B cell (primary cell): Measurements from ENCODE around the gene KDM7A. TPM values are rescaled to one million over a fixed set of nuclear protein-coding genes. Genes with fewer than 3 reads are reported as not detected.
"Not testable (repeated sequence)": the region's sequence is repeated elsewhere in the genome, so short reads cannot be mapped to it uniquely, and the experiment has no call there.

Experiments
- ATAC-seq: fragments of 200-7000 bp; cut with Tn5 transposase; one replicate; pipeline ENCODE4 v1.10.0; 2021; ENCODE audit warnings: low read depth, mild to moderate bottlenecking, moderate number of reproducible peaks, moderate library complexity
- CTCF ChIA-PET: fragments of 350-600 bp; sonication (Branson Sonifier 250); formaldehyde crosslinking; loops from one replicate; lab custom pipeline; 2021; ENCODE audit warnings: antibody characterized with exemption, inconsistent platforms; lab: Charles Lee
- POLR2A ChIA-PET: fragments of 350-600 bp; sonication (Branson Sonifier 250); formaldehyde crosslinking; loops from one replicate; lab custom pipeline; 2021; ENCODE audit warnings: antibody characterized with exemption; lab: Charles Lee
- DNase-seq: peaks from one replicate; pipeline ENCODE4 v3.0.0; 2013
- H2AFZ ChIP-seq: 2 replicates; pipeline ENCODE4 v1.6.1; 2012; ENCODE audit warnings: mild to moderate bottlenecking, low read depth, low read length; ENCODE audit not compliant: insufficient read depth, poor library complexity, severe bottlenecking
- H3K27ac ChIP-seq, 2 donors: 1 replicate in 1 of 2; 2 replicates in 1 of 2; pipeline ENCODE4 v1.5.1; 2012 to 2013; ENCODE audit warnings: low read length in 2 of 2, mild to moderate bottlenecking in 2 of 2, moderate library complexity in 1 of 2
- H3K27me3 ChIP-seq, 4 experiments: fragments of 200-600 bp in 1 of 4; sonication (generic) in 1 of 4; replicated peaks in 1 of 4; 1 replicate in 2 of 4; 2 replicates in 2 of 4; pipeline versions ENCODE4 v1.6.1 to v1.7.0; 2013 to 2016; ENCODE audit warnings: low read length in 3 of 4, mild to moderate bottlenecking in 2 of 4, mixed read lengths in 1 of 4, moderate library complexity in 1 of 4; ENCODE audit not compliant: insufficient read depth in 4 of 4, control insufficient read depth in 3 of 4; ENCODE audit errors: control extremely low read depth in 1 of 4
- H3K36me3 ChIP-seq, 2 experiments: replicated peaks in 1 of 2; 1 replicate in 1 of 2; 2 replicates in 1 of 2; pipeline versions ENCODE4 v1.6.1 to v1.7.1; 2013; ENCODE audit warnings: low read length in 1 of 2; ENCODE audit not compliant: insufficient read depth in 2 of 2, control insufficient read depth in 1 of 2; ENCODE audit errors: control extremely low read depth in 1 of 2, extremely low read depth in 1 of 2
- H3K4me1 ChIP-seq, 2 donors: fragments of 200-600 bp in 1 of 2; sonication (generic) in 1 of 2; 1 replicate in 1 of 2; 2 replicates in 1 of 2; pipeline versions ENCODE4 v1.5.1 to v1.6.1; 2013 to 2017; ENCODE audit warnings: low read length in 2 of 2; ENCODE audit not compliant: control insufficient read depth in 2 of 2, insufficient read depth in 2 of 2
- H3K4me2 ChIP-seq: replicated peaks from 2 replicates; pipeline ENCODE3; 2012; ENCODE audit warnings: mild to moderate bottlenecking, low read depth, low read length; ENCODE audit not compliant: poor library complexity, severe bottlenecking
- H3K4me3 ChIP-seq, 5 experiments: fragments of 200-600 bp in 1 of 5; sonication (generic) in 1 of 5; 1 replicate in 3 of 5; 2 replicates in 2 of 5; pipeline versions ENCODE4 v1.5.1 to v1.7.0; 2011 to 2016; ENCODE audit warnings: low read length in 4 of 5, mild to moderate bottlenecking in 4 of 5, low read depth in 2 of 5, control low read depth in 1 of 5, moderate library complexity in 1 of 5; ENCODE audit not compliant: insufficient read depth in 1 of 5; ENCODE audit errors: control extremely low read depth in 1 of 5, extremely low read depth in 1 of 5
- H3K79me2 ChIP-seq: fragments of 200-600 bp; sonication (generic); one replicate; pipeline ENCODE4 v1.6.0; 2016; ENCODE audit warnings: low read length; ENCODE audit not compliant: control insufficient read depth, insufficient read depth
- H3K9ac ChIP-seq: fragments of 200-600 bp; sonication (generic); 2 replicates; pipeline ENCODE4 v1.6.1; 2017; ENCODE audit warnings: mild to moderate bottlenecking, low read length, moderate library complexity
- H3K9me3 ChIP-seq, 3 donors: one replicate each; pipeline versions ENCODE4 v1.6.1 to v1.7.1; 2013; ENCODE audit warnings: low read length in 2 of 3; ENCODE audit not compliant: control insufficient read depth in 2 of 3, insufficient read depth in 1 of 3; ENCODE audit errors: control extremely low read depth in 1 of 3
- H4K20me1 ChIP-seq: 2 replicates; pipeline ENCODE4 v1.6.0; 2012; ENCODE audit warnings: mild to moderate bottlenecking, low read length; ENCODE audit not compliant: insufficient read depth, control insufficient read depth, poor library complexity, severe bottlenecking
- H3K27ac Mint-ChIP-seq: one replicate; pipeline ENCODE4 v1.8.0; 2021; ENCODE audit warnings: mixed read lengths
- H3K27me3 Mint-ChIP-seq: one replicate; pipeline ENCODE4 v1.8.0; 2021; ENCODE audit warnings: mixed read lengths
- H3K4me1 Mint-ChIP-seq: one replicate; pipeline ENCODE4 v1.8.0; 2021; ENCODE audit warnings: mixed read lengths
- H3K4me3 Mint-ChIP-seq: one replicate; pipeline ENCODE4 v1.8.0; 2021; ENCODE audit warnings: mixed read lengths
- H3K9me3 Mint-ChIP-seq: one replicate; pipeline ENCODE4 v1.8.0; 2022; ENCODE audit warnings: mixed read lengths; ENCODE audit not compliant: insufficient read depth
- CTCF ChIP-seq: fragments of 200-600 bp; IDR thresholded peaks from one replicate; pipeline ENCODE4 v1.8.0; 2022; ENCODE audit warnings: antibody characterized with exemption, mild to moderate bottlenecking
- EZH2 ChIP-seq: IDR thresholded peaks from 2 replicates; pipeline ENCODE4 v1.6.1; 2012; ENCODE audit warnings: borderline replicate concordance, low read depth, mild to moderate bottlenecking, moderate library complexity, low read length; ENCODE audit not compliant: insufficient read depth, poor library complexity, severe bottlenecking
- WGBS: methylation state at CpG from one replicate; pipeline ENCODE4 v1.1.5; 2013; ENCODE audit warnings: missing lambda C conversion rate; ENCODE audit not compliant: insufficient coverage; 5-methylcytosine and 5-hydroxymethylcytosine counted together
- intact Hi-C: fragments of 100-400 bp; cut with micrococcal nuclease; formaldehyde crosslinking; loops from one replicate; pipeline ENCODE4 v1.10.0; 2022
- polyA plus RNA-seq: library from polyadenylated mRNA; depleted of rRNA; stranded (reverse); fragments of >200 nt; gene quantifications from 2 replicates; pipeline ENCODE4 v1.2.3, GENCODE V29; 2012
- total RNA-seq, 2 donors: library from RNA; stranded (reverse); fragments of 120-200 nt in 1 of 2; gene quantifications; 1 replicate in 1 of 2; 2 replicates in 1 of 2; pipeline versions ENCODE4 v1.2.3 to v1.2.4, GENCODE V29; 2013 to 2022

KDM7A gene
- total and polyA plus RNA-seq, 2 donors (not counting 1 experiment from before 2014, with no cell fraction given), result 16.1 to 50.8 TPM

GRCh38 chr7:140203556-140203955 lies 26.8 kb upstream of the KDM7A start:
- Histone ChIP-seq H3K79me2 (no peaks in the 10 kb centered on the region), H4K20me1 (no peaks in the 10 kb centered on the region), H3K4me1 (peaks cover 24 to 28% of the 10 kb centered on the region in 2 donors), H2AFZ (no peak overlapping the region), H3K4me2 (no peak overlapping the region), H3K9me3 (no peaks in the 10 kb centered on the region), H3K27me3 (no peaks in the 10 kb centered on the region), H3K4me3 (no peak overlapping the region), H3K9ac (no peak overlapping the region), H3K27ac (no peak overlapping the region), H3K36me3 (no peaks in the 10 kb centered on the region)
- H3K4me1 Mint-ChIP-seq, result peaks cover 31% of the 10 kb centered on the region
- no peak overlapping the region for H3K4me3 Mint-ChIP-seq
- peaks cover 5% of the 10 kb centered on the region for H3K27me3 Mint-ChIP-seq
- intact Hi-C loops, result no loop called here
- no peak for DNase-seq
- TF ChIP-seq CTCF (no peak), EZH2 (no peak)
- ChIA-PET POLR2A (no interaction called here), CTCF (interaction anchor here (0.6 kb wide), 1 partner anchor 13 kb away, joined by 3 read pairs; no protein-coding TSS in a partner anchor)
- no peaks in the 10 kb centered on the region for H3K9me3 Mint-ChIP-seq
- ATAC-seq, result no peak
- no peak overlapping the region for H3K27ac Mint-ChIP-seq

GRCh38 chr7:140202942-140203341 lies 26.2 kb upstream of the KDM7A start:
- ATAC-seq, H3K4me3 Mint-ChIP-seq: not testable (repeated sequence)

More at GRCh38 chr7:140202942-140203341, 26.2 kb upstream of the KDM7A start:
- DNase-seq, H3K4me3 ChIP-seq, H3K9me3 Mint-ChIP-seq, H3K9me3 ChIP-seq, H2AFZ ChIP-seq, intact Hi-C loops, POLR2A ChIA-PET, H4K20me1 ChIP-seq, H3K27me3 Mint-ChIP-seq, H3K9ac ChIP-seq, H3K27ac Mint-ChIP-seq, H3K4me2 ChIP-seq, H3K27ac ChIP-seq, H3K36me3 ChIP-seq, H3K79me2 ChIP-seq, H3K27me3 ChIP-seq: not testable (repeated sequence)
- H3K4me1 Mint-ChIP-seq, result peaks cover 29% of the 10 kb centered on the region
- H3K4me1 ChIP-seq, result peaks cover 22 to 27% of the 10 kb centered on the region in 2 donors
- no CpG with 5 or more reads among the region's 6 CpGs for WGBS
- CTCF ChIA-PET, result interaction anchor here (0.6 kb wide), 1 partner anchor 12 kb away, joined by 3 read pairs; no protein-coding TSS in a partner anchor
